GM06990 (cell line): Measurements from ENCODE around the gene EIF4A3.

Experiments used
- DNase-seq: peaks from one replicate; pipeline ENCODE4 v3.0.0-alpha.2; 2011; ENCODE audit not compliant: insufficient read length; ENCODE audit errors: extremely low read depth
- H3K27me3 ChIP-seq: replicated peaks from 2 replicates; pipeline ENCODE4 v1.6.0; 2011; ENCODE audit warnings: low read length; ENCODE audit not compliant: control insufficient read depth, insufficient read depth
- H3K36me3 ChIP-seq: 2 replicates; pipeline ENCODE4 v1.5.1; 2011; ENCODE audit warnings: low read length; ENCODE audit not compliant: control insufficient read depth, insufficient read depth
- H3K4me3 ChIP-seq: replicated peaks from 2 replicates; pipeline ENCODE4 v1.5.1; 2011; ENCODE audit warnings: low read depth, mild to moderate bottlenecking, control low read depth, low read length
- TF ChIP-seq, protein P1 (sequence below): IDR thresholded peaks from 2 replicates; pipeline ENCODE4 v1.5.1; 2011; ENCODE audit warnings: low read length, control low read depth, mild to moderate bottlenecking, inconsistent platforms; ENCODE audit not compliant: insufficient read depth, poor library complexity, severe bottlenecking

Gene EIF4A3

DNA sequence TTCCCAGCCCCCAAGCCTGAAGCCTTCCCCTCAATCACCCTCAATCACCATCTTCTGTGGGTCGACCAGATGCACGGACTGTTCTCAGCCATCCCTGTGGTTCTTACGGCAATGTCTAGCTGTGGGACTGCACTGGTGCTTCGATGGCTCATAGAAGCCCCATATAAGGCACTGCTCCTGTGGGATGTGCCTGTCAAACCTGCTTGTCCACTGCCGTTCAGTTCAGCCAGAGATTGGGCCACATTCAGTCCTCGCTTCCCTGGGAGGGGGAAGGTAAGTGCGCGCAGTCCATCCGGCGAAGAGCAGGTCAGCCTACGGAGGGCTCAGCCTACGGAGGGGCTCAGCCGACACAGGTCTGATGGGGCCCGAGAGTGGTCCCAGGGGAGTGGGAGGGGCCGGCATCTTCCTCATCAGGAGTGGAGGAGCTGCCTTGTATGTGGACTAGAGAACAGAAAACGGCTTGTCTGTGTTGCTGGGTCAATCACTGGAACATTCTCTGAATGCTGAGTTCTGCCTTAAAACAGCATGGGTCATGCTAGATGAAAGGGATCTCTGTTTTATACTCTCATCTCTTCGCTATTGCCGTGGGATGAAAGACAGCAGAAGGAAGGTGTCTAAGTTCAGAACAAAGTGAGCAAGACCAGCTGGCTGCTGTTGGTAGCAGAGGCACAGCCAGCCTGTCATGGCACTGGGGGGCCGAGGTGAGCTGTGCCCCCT lies 23.0 kb upstream of the EIF4A3 start, which contains the start of gene CARD14:
Gene CARD14, plus strand, starts transcription at position 247 of the 717 bp plus-strand sequence. CDS start 11,409 bp downstream, outside the sequence.
- Histone ChIP-seq H3K4me3 (no peak within 1 kb of the TSS), H3K27me3 (no peaks in the 10 kb centered on the region), H3K36me3 (no peaks in the 10 kb centered on the region)
- TF ChIP-seq, protein P1, sequence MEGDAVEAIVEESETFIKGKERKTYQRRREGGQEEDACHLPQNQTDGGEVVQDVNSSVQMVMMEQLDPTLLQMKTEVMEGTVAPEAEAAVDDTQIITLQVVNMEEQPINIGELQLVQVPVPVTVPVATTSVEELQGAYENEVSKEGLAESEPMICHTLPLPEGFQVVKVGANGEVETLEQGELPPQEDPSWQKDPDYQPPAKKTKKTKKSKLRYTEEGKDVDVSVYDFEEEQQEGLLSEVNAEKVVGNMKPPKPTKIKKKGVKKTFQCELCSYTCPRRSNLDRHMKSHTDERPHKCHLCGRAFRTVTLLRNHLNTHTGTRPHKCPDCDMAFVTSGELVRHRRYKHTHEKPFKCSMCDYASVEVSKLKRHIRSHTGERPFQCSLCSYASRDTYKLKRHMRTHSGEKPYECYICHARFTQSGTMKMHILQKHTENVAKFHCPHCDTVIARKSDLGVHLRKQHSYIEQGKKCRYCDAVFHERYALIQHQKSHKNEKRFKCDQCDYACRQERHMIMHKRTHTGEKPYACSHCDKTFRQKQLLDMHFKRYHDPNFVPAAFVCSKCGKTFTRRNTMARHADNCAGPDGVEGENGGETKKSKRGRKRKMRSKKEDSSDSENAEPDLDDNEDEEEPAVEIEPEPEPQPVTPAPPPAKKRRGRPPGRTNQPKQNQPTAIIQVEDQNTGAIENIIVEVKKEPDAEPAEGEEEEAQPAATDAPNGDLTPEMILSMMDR, result no peak
- DNase-seq, result no peak

DNA sequence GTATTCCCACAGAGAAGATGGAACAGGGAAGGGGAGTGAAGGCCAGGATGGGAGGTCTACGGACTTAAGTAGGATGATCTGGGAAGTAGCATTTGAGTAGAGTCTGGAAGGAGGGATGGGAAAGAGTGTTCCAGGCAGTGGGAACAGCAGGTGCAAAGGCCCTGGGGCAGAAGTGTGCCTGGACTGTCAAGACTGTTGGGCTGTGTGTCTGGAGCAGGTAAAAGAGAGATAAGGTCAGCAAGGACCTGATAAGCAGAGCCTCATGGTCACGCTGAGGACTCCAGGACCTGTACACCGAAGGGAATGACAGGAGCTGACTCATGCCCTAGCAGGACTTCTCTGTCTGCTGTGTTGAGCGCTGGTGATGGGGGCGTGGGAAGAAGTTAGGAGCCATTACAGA lies 22.2 kb upstream of the EIF4A3 start:
- Histone ChIP-seq H3K4me3 (no peak overlapping the region), H3K36me3 (no peaks in the 10 kb centered on the region), H3K27me3 (no peaks in the 10 kb centered on the region)
- TF ChIP-seq, protein P1, result no peak
- DNase-seq, result no peak

DNA sequence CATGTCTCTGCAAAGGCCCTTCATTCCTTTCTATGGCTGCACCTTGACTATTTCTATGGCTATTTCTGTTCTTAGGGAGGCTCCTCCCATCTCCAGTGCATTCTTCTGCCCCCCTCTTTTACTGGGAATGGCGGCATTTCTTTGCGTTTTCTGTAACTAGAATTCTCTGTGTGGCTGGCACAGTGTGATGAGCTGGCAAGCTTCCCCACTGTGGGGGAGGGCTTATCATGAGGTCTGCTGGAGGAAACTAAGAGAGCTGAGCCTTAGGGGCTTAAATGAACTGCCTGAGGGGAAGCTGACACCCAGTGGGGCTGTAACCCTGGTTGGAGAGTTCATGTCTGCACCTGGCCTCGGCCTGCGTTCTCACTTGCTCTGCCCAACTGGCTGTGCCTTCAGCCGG lies 21.4 kb upstream of the EIF4A3 start:
- Histone ChIP-seq H3K4me3 (no peak overlapping the region), H3K27me3 (no peaks in the 10 kb centered on the region), H3K36me3 (no peaks in the 10 kb centered on the region)
- TF ChIP-seq, protein P1, result no peak
- DNase-seq, result no peak

DNA sequence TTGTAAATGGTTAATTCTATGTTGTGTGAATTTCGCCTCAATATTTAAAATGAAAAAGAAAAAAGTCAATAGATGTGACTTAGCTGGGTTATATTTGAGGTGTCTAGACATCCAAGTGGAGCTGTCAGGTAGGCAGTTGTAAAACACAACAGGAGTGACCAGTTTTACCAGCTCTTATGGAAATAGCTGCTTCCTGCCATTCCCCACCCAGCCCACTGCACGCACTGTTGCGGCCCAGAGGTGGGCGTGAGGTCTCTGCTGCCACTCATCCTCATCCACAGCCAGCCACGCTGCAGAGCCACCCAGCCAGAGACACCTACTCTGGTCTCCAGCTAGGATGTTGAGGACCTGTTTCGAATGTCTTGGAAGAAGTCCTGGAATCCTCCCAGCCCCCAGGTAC lies 19.5 kb upstream of the EIF4A3 start:
- Histone ChIP-seq H3K36me3 (no peaks in the 10 kb centered on the region), H3K4me3 (no peak overlapping the region), H3K27me3 (no peaks in the 10 kb centered on the region)
- no peak for DNase-seq
- TF ChIP-seq, protein P1, result no peak

DNA sequence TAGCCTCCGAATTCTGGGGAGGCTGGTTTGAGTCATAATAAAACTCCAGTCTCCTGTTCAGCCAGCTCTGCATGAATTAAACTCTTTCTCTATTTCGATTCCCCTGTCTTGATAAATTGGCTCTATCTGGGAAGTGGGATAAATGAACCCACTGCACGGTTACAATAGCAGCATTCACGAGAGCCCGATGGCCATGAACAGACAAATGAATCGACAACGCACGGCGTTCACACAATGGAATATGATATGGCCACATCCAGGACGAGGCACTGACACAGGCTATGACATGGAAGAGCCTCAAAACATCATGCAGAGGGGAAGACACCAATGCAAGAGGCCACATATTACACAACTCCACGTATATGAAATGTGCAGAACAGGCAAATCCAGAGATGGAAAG lies 17.3 kb upstream of the EIF4A3 start:
- TF ChIP-seq, protein P1, result no peak
- no peaks in the 10 kb centered on the region for H3K27me3 ChIP-seq

More for the DNA sequence above, 17.3 kb upstream of the EIF4A3 start:
- Histone ChIP-seq H3K4me3 (no peak overlapping the region), H3K36me3 (no peaks in the 10 kb centered on the region)
- DNase-seq, result no peak
